ENCODE results near the gene SMOC2.

DNA sequence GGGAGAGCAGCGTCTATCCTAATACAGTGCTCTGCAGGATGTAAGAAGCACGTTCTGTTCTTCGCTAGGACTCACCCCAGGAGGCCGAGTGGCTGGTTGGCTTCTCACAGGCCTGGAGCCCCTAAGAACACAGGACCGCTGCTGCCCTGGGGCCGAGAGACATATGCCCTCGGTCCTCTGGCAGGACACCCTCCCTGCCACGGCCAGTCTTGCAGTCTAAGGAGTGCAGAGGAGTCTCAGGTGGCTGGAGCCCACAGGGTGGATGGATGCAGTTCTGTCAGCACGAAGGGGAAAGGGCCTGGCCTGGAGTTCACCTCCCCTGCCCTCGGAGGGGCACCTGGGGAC is 96.5 kb downstream of the SMOC2 start:
- TF ChIP-seq, protein P1, sequence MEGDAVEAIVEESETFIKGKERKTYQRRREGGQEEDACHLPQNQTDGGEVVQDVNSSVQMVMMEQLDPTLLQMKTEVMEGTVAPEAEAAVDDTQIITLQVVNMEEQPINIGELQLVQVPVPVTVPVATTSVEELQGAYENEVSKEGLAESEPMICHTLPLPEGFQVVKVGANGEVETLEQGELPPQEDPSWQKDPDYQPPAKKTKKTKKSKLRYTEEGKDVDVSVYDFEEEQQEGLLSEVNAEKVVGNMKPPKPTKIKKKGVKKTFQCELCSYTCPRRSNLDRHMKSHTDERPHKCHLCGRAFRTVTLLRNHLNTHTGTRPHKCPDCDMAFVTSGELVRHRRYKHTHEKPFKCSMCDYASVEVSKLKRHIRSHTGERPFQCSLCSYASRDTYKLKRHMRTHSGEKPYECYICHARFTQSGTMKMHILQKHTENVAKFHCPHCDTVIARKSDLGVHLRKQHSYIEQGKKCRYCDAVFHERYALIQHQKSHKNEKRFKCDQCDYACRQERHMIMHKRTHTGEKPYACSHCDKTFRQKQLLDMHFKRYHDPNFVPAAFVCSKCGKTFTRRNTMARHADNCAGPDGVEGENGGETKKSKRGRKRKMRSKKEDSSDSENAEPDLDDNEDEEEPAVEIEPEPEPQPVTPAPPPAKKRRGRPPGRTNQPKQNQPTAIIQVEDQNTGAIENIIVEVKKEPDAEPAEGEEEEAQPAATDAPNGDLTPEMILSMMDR (conservative IDR thresholded peaks at IDR 0.05; ENCODE audit: low read depth, low read length), result no peak
- no peak for TF ChIP-seq FOS (IDR thresholded peaks at IDR 0.05; ENCODE audit: low read depth, low read length)
- no peak for TF ChIP-seq POLR2A (IDR thresholded peaks at IDR 0.05; ENCODE audit: low read depth, low read length)

All from IMR-90 (cell line).